HG03103 (cell line): Measurements from ENCODE around the gene ABCC4.
"Not testable (repeated sequence)": the region's sequence is repeated elsewhere in the genome, so short reads cannot be mapped to it uniquely, and the experiment has no call there.

Experiments used
- ATAC-seq: cut with Tn5 transposase; IDR thresholded peaks from one replicate; pipeline ENCODE4 v1.9.1; 2021; ENCODE audit warnings: low read depth; ENCODE audit not compliant: unreplicated experiment

ABCC4 gene

DNA sequence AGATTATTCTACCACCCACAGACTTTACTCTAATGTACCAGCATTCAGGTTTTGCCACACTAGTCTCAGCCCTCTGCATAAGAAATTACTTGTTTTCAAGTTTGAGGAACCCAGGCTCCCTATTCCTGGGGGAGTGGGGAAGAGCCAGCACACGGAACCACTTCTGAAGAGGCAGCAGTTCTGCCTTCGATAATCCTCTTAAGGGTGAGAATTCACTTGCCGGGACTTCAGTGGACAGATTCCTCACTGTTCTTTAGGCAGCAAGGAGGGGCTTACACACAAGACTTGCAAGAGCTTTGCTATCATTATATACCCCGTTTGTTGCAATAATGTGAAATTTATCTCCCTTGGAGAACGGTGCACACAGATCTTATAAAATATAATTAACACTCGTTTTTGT is 133.1 kb downstream of the ABCC4 start:
- ATAC-seq, result no peak

DNA sequence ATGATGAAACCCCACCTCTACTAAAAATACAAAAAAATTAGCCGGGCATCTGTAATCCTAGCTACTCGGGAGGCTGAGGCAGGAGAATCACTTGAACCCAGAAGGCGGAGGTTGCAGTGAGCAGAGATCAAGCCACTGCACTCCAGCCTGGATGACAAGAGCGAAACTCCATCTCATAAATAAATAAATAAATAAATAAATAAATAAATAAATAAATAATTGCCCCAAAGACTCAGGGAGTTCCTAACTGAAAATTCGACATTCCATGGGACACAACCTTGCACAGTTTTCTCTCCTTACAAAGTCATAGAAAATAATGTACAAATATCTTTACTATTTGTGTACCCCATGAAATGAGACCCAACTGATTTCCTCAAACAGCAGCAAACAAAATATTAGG is 134.2 kb downstream of the ABCC4 start:
- not testable (repeated sequence) for ATAC-seq

DNA sequence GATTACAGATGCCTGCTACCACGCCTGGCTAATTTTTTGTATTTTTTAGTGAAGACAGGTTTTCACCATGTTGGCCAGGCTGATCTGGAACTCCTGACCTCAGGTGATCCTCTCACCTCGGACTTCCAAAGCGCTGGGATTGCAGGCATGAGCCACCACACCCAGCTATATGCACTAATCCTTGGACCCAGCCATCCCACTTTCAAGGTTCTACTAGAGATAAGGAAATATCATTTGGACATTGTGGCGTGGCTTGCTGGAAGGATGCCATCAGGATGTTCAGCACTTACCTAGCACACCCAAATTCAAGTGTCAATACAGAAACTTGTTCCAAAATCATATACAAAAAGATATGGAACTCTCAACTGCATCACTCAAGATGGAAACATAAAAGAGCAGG is 136.4 kb downstream of the ABCC4 start:
- ATAC-seq, result no peak

DNA sequence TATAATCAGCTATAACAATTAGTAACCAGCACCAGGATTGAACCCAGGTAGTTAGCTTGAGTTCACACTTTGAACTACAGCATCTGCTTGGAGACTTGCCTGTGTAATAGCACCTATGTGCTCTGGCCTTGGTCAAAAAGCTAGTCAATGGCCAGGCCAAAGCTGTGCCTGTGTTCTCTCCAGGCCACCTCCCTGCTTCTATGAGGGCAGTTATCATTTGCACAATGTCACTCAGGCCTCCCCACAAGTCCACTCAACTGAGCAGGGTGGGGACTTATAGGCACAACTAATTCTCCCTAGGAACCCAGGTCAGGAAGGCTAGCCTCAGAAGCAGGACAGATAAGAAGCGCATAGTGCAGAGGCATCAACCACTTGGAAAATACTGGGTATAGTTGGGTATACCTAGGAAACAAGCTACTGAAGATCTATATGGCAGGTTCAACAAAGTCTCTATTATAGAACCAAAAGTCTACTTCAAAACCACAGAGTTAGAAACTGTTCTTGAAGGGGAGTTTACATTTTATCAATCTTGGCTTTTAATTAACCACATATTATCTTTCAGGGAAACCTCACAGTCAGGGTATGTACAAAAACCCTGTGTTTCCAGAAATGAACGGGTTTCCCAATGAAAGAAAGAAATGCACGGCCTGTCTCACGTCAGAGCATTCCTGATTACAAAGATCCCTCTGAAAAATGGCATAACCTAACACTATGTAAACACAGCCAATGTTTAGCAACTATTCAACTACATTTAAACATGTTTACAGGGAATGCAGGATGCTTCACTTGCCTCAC is 140.9 kb downstream of the ABCC4 start:
- ATAC-seq, result no peak

DNA sequence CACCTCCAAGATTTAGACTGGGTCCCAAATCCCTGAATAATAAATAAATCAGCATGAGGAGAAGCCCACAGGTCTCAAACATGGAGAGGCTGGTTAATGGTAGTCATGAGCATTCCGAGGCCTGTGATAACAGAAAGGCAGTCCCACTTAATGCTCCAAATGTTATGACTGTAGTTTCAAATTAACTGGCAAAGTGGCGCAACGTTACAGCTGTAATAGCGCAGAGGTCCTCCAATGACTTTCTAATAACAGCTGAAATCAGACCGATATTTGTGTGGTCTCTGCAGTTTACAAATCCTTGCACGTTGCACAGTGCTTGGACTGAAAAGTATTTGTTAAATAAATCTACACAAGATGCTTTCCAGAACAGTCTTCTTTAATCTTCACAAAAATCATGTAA is 141.8 kb downstream of the ABCC4 start:
- no peak for ATAC-seq

DNA sequence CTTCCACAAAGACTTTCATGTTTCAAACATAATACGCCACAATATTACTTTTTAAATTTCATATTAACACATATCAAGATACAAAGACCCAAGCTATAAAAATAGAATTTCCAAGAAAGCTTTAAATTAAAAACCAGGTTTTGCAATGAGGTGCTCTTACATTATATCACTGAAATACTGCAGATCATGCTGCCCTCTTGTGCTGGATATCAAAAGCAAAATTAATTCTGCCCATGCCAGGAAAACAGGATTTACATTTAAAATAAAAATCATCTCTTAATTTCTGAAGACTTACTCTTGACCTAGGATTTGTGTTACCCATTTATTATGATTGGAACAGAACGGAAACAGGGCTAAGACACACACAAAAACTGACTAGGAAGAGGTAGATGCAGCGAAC is 145.0 kb downstream of the ABCC4 start:
- no peak for ATAC-seq

DNA sequence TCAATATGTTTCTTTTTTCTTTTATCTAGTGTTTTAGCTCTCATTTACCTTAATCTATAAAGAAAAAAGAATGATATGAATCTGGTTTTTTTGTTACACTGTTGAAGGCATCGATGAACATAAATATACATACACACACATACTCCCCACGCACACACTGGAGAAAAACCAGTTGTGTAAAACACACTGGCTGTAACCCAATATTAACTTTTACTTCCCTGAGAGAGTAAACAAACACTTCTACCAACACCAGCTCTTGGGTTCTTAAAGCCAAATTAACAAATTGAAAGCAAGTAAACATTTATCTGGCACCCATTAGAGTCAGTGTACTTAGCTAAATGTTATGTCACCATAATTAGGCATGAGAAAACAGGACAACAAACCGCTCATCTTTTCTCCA is 145.7 kb downstream of the ABCC4 start:
- ATAC-seq, result no peak

DNA sequence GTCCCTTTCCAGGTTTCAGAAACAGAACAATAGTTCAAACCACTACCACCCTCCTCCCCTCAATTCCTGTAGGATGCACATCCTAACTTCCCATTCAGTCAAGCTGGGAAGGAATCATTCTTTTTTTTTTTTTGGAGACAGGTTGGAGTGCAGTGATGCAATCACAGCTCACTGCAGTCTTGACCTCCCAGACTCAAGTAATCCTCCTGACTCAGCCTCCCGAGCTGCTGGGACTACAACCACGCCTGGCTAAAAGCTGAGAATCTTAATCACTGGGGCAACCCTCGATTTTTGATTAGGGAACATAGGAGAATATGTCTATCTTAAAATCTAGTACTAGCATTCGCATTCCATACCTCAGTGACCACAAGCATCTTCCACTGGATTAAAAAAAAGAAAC is 146.2 kb downstream of the ABCC4 start:
- ATAC-seq, result no peak

DNA sequence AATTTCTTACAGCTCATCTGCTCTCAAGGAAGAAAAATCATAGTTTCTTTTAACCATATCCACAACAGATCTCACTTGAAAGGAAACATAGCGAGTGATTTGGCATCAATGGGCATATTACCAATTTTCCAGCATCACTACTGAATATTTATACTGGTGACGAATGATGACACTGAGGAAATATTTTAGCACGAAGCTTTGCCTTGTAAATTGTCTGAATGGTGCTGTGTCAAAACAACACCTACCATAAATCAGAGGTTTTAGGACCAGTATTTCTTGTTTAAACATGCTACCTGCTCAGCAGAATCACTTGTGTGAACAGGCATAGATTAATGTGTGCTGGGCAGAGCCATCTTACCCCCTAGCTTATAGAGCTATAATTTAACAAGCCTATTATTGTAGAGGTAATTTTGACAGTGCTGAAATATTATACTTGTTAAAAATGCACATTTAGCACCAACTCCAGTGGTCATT is 146.8 kb downstream of the ABCC4 start:
- no peak for ATAC-seq

DNA sequence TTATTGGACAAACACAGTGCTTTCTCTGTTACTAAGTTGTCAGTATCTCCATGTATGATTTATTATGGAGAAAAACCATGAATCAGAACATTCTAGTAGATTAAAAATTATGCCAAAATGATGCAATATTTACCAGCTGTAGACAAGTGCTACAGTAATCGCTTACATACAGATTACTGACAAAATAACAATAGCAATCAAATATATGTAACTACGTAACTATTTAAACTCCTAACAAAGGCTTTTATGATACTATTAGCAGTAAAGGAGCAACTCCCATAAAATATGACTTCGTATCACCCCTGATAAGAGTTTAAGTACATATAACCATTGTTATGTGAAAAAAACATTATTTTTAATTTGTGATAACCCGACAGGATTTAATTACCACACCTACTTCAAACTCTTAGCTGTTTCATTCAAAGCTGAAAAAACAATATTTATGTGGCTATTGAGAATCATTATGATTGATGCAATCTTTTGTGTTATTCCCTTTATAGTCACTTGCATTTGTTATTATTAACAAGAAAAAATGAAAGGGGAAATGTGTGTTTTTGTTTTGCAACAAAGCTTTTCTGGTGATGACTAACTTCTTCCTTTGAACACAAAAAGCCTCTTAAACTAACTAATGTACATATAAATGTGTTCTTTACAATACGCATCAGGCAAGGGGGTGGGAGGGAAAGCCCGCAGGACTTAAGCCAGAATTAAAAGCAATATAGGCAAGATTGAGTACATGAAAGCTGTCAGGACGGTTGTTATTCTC is 147.4 kb downstream of the ABCC4 start:
- ATAC-seq, result no peak

DNA sequence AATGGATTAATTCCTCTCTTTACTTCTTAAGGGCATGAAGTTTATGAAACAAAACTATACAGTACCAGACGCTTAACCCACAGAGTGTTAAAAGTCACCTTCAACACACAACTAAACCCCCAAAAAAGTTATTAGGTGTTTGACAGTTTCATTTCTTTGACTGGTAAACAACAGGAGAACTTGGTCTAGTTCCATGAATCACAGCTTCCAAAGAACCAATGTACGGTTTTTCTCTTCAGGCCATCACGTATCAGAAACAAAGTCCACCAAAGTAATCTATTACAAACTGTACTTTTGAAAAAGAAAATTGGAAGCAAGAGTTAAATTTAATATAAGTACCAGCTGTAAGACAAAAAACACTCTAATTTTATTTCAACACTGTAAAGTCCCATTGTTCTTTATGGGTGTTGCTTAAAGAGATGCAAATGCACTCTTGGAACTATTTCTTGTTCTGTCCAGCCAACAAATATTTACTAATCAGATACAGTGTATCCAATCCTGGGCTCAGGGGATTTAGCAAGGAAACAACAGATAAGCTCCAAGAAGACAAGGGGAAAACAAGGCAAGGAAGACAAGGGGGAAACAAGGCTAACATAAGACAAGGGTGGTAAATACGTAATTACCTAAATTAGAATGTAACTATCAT is 149.2 kb downstream of the ABCC4 start:
- ATAC-seq, result no peak

DNA sequence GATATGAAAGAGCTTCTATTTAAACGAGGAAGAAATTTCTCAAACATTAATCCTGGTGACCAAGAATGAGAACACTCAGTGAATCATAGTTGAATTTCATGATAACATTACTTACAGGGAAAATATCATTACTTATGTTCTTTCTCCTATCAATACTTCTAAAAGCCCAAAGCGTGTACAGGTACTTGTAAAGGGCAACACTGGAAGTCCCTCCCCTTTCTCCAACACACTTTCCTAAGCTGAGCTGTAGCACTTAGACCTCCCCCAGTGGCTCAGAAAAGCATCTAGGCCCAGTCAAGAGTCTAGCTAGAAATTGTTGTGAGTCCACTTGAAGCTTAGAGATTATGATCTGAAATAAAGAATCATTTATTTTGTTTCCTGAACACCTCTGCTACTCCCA is 150.7 kb downstream of the ABCC4 start:
- ATAC-seq, result no peak

DNA sequence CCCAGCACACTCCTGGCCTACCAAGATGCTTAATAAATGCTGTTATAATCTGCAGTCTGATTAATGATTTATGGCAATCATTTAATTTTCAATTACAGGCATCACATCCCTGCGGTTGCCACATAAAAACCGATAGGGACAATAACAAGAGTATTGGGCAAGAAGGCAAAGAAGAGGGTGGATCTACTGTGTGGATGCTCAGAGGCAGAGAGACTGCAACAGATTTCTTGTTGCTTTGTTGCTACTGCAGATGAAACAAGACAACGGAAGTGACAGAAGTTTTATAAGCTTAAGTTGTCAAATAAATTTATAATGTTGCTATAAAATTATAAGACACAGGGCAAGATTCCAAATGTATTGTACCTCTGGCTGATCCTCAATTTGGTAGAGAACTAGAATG is 154.8 kb downstream of the ABCC4 start:
- no peak for ATAC-seq

DNA sequence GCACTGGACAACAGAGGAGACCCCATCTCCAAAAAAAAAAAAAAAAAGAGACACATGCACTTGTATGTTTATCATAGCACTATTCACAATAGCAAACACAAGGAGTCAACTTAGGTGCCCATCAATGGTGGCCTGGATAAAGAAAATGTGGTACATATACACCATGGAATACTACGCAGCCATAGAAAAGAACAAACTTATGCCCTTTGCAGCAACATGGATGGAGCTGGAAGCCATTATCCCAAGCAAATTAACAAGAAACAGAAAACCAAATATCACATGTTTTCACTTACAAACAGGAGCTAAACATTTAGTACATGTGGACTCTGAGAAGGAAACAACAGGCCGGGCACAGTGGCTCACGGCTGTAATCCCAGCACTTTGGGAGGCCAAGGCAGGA is 155.7 kb downstream of the ABCC4 start:
- ATAC-seq, result no peak

DNA sequence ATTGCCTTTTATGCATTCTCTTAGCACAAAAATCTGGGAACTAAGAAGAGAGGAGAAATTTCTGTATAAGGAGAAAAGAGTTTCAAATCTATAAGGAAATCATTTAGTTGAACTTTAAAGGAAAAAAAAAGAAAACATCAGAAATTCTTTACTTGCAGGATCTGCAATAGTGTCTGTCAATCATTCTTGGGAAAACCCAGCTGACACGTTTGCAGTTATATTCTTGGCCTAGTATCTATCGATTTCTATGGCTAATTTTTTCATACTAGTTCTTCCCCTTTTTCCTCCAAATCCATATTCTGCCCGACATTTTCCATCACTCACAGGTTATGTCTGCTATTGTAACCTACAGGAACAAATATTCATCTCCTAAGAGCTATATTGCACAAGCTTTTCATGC is 160.7 kb downstream of the ABCC4 start:
- no peak for ATAC-seq

DNA sequence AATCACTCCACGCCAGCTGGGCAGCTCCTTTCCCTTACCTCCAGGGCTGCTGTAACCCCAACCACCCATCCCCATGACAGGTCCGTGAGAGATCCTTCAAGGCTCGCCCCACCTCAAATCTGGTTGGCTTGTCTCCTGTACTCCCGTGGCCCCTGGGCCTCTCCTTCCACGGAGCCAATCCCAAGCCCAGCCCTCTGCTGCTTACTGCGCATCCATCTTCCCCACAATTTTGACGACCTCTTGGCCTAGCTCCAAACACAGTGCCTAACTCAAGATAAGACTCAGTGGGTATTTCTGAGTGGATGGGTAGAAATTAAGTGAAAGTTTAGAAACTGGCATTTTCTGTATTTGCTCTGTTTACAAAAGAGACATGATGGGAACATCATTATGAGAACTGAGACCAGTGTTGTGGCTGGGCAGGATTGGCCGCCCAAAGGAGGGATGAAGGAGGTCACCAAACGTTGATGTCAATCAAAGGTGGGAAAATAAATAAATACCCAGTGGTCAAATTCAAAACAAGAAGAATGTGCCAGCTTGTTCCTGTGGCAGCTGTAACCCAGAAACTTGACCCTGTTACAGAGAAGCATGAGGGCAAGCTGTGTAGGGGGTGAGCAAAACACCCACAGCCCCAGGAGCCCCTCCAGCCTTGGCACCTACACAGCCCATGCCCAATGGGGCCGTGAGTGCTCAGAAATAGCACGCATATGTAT is 162.2 kb downstream of the ABCC4 start:
- no peak for ATAC-seq

DNA sequence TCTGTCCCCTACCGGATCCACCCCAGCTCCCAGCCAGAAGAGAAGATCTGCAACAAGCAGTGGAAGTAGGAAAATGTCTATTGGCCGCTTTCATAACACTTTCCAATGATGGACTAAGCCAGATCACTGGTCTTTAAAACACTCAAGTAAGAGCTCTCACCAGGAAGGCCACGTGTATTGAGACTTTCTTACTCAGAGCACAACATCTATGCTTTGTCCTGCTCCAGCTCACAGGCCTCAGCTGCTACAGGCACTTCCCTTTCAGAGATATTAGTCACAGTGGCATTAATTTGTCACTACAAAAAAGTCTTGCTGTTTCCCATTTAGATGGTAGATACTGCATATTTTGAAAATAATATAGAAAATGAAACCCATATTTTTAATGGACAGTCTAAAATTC is 164.2 kb downstream of the ABCC4 start:
- peak; percentile 96 for ATAC-seq

DNA sequence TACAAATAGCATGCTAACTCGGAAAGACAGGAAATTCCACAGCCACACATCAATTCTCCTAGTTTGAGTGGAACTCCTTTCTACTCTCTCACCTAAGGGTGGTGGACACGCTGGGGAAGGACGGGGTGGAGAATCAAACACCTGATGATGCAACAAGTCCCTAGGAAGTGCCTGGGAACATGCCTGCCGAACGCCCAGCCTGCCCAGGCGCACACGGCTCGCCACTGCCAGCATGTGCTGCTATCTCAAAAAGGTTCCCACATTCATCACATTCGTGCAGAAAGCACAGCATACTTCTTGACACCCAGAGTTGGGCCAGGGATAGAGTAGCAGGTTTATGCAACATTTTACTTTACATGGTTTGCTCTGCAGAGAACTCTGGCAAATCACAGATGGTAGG is 164.6 kb downstream of the ABCC4 start:
- no peak for ATAC-seq

DNA sequence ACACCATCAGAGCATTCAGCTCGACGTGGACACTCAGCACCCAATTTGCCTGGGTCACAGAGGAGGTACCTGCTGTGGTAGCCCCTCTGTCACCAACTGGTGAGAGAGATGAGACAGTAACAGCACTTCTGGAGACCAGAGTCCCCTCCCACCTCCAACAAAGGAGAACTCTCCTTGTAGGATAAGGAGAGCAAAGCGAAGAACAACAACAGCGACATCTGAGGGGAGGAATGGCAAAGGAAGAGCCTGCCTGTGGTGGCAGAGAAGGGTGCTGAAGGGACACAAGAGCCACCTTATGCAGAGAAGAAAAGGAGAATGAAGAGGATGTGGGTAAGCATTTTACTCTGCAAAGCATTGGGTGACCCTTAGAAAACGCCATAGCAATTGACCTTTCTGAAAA is 167.8 kb downstream of the ABCC4 start:
- ATAC-seq, result no peak

DNA sequence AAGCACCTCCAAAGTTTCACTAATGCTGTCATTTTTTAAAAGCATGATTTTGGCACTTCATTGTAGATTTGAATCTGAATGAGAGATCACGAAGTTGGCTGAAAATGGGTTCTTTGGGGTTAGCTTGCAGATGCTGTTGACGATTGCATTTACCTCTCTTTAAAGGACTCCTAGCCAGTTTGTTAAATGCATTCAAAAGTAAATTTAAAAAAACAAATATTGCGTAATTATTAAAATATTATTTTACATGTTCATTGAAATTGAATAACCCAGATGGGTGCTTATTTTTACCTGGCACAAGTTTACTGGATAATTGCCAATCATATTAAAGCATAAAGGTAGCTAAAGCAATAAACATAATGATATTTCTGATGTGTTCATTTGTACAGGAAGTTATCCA is 172.2 kb downstream of the ABCC4 start:
- no peak for ATAC-seq

DNA sequence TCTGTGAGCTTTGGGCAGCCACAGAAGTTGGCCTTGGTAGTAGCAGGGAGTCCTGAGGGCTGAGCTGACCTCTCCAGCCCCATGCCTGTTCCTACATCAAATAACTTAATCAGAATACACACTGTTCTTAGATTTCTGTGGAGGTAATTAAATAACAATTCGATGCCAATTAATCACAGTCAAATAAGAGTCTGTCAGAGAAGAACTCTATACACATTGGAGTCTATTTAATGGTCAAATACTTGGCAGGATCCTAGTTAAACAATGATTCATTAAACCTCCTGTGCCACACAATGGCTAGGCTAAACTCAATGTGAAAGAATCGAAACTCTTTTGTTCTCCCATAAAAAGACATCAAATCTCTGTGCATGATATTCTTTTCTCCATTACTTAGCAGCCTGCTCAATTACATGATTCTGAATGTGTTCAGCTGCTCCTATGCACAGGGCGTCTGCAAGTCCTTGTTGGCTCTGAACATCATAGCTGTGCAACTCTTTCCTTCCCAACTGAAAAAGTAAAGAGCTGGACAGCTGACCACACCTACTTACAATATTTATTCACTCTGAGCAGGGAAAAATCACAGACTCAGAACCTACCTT is 173.1 kb downstream of the ABCC4 start:
- ATAC-seq, result no peak
